HG03432 (cell line): Measurements from ENCODE around the gene NCAM1.

ENCODE experiments used
- ATAC-seq: cut with Tn5 transposase; IDR thresholded peaks from one replicate; pipeline ENCODE4 v1.9.1; 2021; ENCODE audit warnings: mild to moderate bottlenecking, moderate library complexity; ENCODE audit not compliant: unreplicated experiment

NCAM1 gene

GRCh38 chr11:113193946-113194345 lies 232.7 kb downstream of the NCAM1 start:
- ATAC-seq = no peak

GRCh38 chr11:113195728-113196127 lies 234.5 kb downstream of the NCAM1 start:
- ATAC-seq = no peak

GRCh38 chr11:113197446-113197845 lies 236.2 kb downstream of the NCAM1 start:
- ATAC-seq = no peak

GRCh38 chr11:113198972-113199661 lies 237.9 kb downstream of the NCAM1 start:
- no peak for ATAC-seq

- no peak for ATAC-seq
Observed at GRCh38 chr11:113199866-113200265, 238.6 kb downstream of the NCAM1 start.

- no peak for ATAC-seq
Observed at GRCh38 chr11:113201054-113201818, 240.0 kb downstream of the NCAM1 start.

GRCh38 chr11:113202431-113202830 lies 241.2 kb downstream of the NCAM1 start:
- no peak for ATAC-seq

- no peak for ATAC-seq
Observed at GRCh38 chr11:113203141-113203753, 242.0 kb downstream of the NCAM1 start.

- ATAC-seq = no peak
Observed at GRCh38 chr11:113204280-113204679, 243.1 kb downstream of the NCAM1 start.

- no peak for ATAC-seq
Observed at GRCh38 chr11:113213549-113213948, 252.3 kb downstream of the NCAM1 start.

GRCh38 chr11:113222241-113222640 lies 261.0 kb downstream of the NCAM1 start:
- no peak for ATAC-seq

- ATAC-seq = no peak
Observed at GRCh38 chr11:113234888-113235287, 273.7 kb downstream of the NCAM1 start.

GRCh38 chr11:113237261-113237660 lies 276.0 kb downstream of the NCAM1 start:
- ATAC-seq = no peak

- no peak for ATAC-seq
Observed at GRCh38 chr11:113238721-113239120, 277.5 kb downstream of the NCAM1 start.

GRCh38 chr11:113240389-113240788 lies 279.2 kb downstream of the NCAM1 start:
- ATAC-seq = no peak

GRCh38 chr11:113240790-113241635 lies 279.8 kb downstream of the NCAM1 start:
- no peak for ATAC-seq

- ATAC-seq = no peak
Observed at GRCh38 chr11:113241636-113242054, 280.4 kb downstream of the NCAM1 start.

GRCh38 chr11:113242060-113242459 lies 280.8 kb downstream of the NCAM1 start:
- no peak for ATAC-seq

- no peak for ATAC-seq
Observed at GRCh38 chr11:113242767-113243397, 281.7 kb downstream of the NCAM1 start.

- ATAC-seq = no peak
Observed at GRCh38 chr11:113243696-113244095, 282.5 kb downstream of the NCAM1 start.

GRCh38 chr11:113245216-113245615 lies 284.0 kb downstream of the NCAM1 start:
- no peak for ATAC-seq
